Stomach (tissue), 9 donors: ENCODE measurements around the gene RAB36. TPM values are rescaled to one million over a fixed set of nuclear protein-coding genes. Genes with fewer than 3 reads are reported as not detected.

ENCODE experiments used
- DNase-seq, 2 donors: peaks; one replicate each; pipeline versions ENCODE4 v3.0.0 to v3.0.0-alpha.2; 2013 to 2019
- H3K27ac ChIP-seq, 5 donors: fragments of 200-600 bp in 4 of 5; sonication (generic) in 4 of 5; one replicate each; pipeline ENCODE4 v1.5.1; 2013 to 2019; ENCODE audit warnings: mild to moderate bottlenecking in 1 of 5, moderate library complexity in 1 of 5
- H3K27me3 ChIP-seq, 3 donors: fragments of 200-600 bp; sonication (generic); one replicate each; pipeline ENCODE4 v1.5.1; 2017 to 2019; ENCODE audit warnings: mixed run types in 1 of 3
- H3K36me3 ChIP-seq, 4 donors: fragments of 200-600 bp; sonication (generic); 1 replicate in 3 of 4; 2 replicates in 1 of 4; pipeline ENCODE4 v1.5.1; 2016 to 2019
- H3K4me1 ChIP-seq, 4 donors: fragments of 200-600 bp; sonication (generic); one replicate each; pipeline ENCODE4 v1.5.1; 2016 to 2019
- H3K4me3 ChIP-seq, 4 donors: fragments of 200-600 bp; sonication (generic) in 3 of 4; one replicate each; pipeline ENCODE4 v1.5.1; 2016 to 2019; ENCODE audit warnings: mild to moderate bottlenecking in 1 of 4
- H3K9me3 ChIP-seq, 4 donors: fragments of 200-600 bp; sonication (generic); one replicate each; pipeline ENCODE4 v1.5.1; 2016 to 2019
- EP300 ChIP-seq: sonication (generic); formaldehyde crosslinking; IDR thresholded peaks from one replicate; pipeline ENCODE4 v1.6.1; 2017; ENCODE audit warnings: antibody characterized with exemption
- POLR2A ChIP-seq, 4 donors: fragments of 450-650 bp; IDR thresholded peaks; one replicate each; pipeline ENCODE4 v1.6.1; 2016; ENCODE audit warnings: antibody characterized with exemption in 4 of 4, control low read depth in 2 of 4, mild to moderate bottlenecking in 1 of 4, moderate library complexity in 1 of 4
- POLR2AphosphoS5 ChIP-seq, 3 donors: sonication (generic); formaldehyde crosslinking; IDR thresholded peaks; one replicate each; pipeline ENCODE4 v1.6.1; 2016; ENCODE audit warnings: antibody characterized with exemption in 3 of 3
- WGBS, 5 donors: extraction: QIAGEN DNeasy Blood & Tissue Kit in 3 of 5; methylation state at CpG; one replicate each; pipeline versions ENCODE4 v1.1.5 to v1.1.7; 2013 to 2018; 5-methylcytosine and 5-hydroxymethylcytosine counted together
- intact Hi-C: fragments of 100-400 bp; cut with DNase I; formaldehyde crosslinking; loops from one replicate; pipeline ENCODE4 v1.15.1; 2023; ENCODE audit warnings: low total_unique reads
- polyA plus RNA-seq, 3 donors: library from polyadenylated mRNA; stranded (reverse); fragments of 200-250 nt; gene quantifications; one replicate each; pipeline ENCODE4 v1.2.3, GENCODE V29; 2013
- total RNA-seq, 5 donors: library from RNA; depleted of rRNA; stranded (reverse); fragments of >200 nt; gene quantifications; one replicate each; pipeline versions ENCODE4 v1.1.0 to v1.2.3, GENCODE V29; 2014 to 2016
- TF ChIP-seq, protein P1 (sequence below), 7 experiments: fragments of 450-650 bp in 4 of 7; fragments of 200-600 bp in 3 of 7; sonication (generic) in 3 of 7; IDR thresholded peaks; one replicate each; pipeline ENCODE4 v1.5.1; 2016 to 2019; ENCODE audit warnings: antibody characterized with exemption in 7 of 7, control low read depth in 2 of 7, mild to moderate bottlenecking in 1 of 7
- donor health status: healthy with polysubstance abuse.
- donor health status: Bipolar disorder and iron deficiency.
- donor health status: healthy.

The RAB36 gene
- total and polyA plus RNA-seq, 8 donors = 0.58 to 7.6 (median 1.6) TPM; not detected in 1

- TF ChIP-seq, protein P1, sequence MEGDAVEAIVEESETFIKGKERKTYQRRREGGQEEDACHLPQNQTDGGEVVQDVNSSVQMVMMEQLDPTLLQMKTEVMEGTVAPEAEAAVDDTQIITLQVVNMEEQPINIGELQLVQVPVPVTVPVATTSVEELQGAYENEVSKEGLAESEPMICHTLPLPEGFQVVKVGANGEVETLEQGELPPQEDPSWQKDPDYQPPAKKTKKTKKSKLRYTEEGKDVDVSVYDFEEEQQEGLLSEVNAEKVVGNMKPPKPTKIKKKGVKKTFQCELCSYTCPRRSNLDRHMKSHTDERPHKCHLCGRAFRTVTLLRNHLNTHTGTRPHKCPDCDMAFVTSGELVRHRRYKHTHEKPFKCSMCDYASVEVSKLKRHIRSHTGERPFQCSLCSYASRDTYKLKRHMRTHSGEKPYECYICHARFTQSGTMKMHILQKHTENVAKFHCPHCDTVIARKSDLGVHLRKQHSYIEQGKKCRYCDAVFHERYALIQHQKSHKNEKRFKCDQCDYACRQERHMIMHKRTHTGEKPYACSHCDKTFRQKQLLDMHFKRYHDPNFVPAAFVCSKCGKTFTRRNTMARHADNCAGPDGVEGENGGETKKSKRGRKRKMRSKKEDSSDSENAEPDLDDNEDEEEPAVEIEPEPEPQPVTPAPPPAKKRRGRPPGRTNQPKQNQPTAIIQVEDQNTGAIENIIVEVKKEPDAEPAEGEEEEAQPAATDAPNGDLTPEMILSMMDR (IDR thresholded peaks at IDR 0.05) = no peak
- TF ChIP-seq EP300 (no peak), POLR2A (IDR thresholded peaks at IDR 0.05) (no peak), POLR2AphosphoS5 (IDR thresholded peaks at IDR 0.05) (no peak)
- H3K27ac ChIP-seq = peak overlapping the region in 4 of 5 donors; percentile 11 to 65 (median 40)
- H3K4me3 ChIP-seq = no peak overlapping the region
- peaks cover 28 to 60% (median 44%) of the 10 kb centered on the region in 4 donors for H3K4me1 ChIP-seq
- DNase-seq = no peak
- 68 to 78% (median 75%) methylated on average over 7 of the region's 7 CpGs for WGBS, 5 donors
- intact Hi-C loops = no loop called here
- H3K9me3 ChIP-seq = no peaks in the 10 kb centered on the region
- H3K36me3 ChIP-seq = peaks cover 0 to 24% (median 11%) of the 10 kb centered on the region in 4 donors
- no peaks in the 10 kb centered on the region for H3K27me3 ChIP-seq
Observed at GRCh38 chr22:23203452-23204124, 58.3 kb downstream of the RAB36 start.

GRCh38 chr22:23204125-23204488, 58.8 kb downstream of the RAB36 start:
- no peak for DNase-seq
- WGBS, 5 donors = 81 to 94% (median 88%) methylated on average over 11 of the region's 11 CpGs
- Histone ChIP-seq H3K4me1 (peaks cover 28 to 54% (median 42%) of the 10 kb centered on the region in 4 donors), H3K9me3 (no peaks in the 10 kb centered on the region), H3K4me3 (no peak overlapping the region), H3K36me3 (peaks cover 0 to 23% (median 11%) of the 10 kb centered on the region in 4 donors), H3K27ac (peak overlapping the region in 4 of 5 donors; percentile 29 to 65 (median 48)), H3K27me3 (no peaks in the 10 kb centered on the region)
- TF ChIP-seq POLR2AphosphoS5 (IDR thresholded peaks at IDR 0.05) = no peak
- TF ChIP-seq, protein P1 (IDR thresholded peaks at IDR 0.05) = no peak
- TF ChIP-seq EP300 = no peak
- TF ChIP-seq POLR2A (IDR thresholded peaks at IDR 0.05) = no peak
- intact Hi-C loops = no loop called here

DNA sequence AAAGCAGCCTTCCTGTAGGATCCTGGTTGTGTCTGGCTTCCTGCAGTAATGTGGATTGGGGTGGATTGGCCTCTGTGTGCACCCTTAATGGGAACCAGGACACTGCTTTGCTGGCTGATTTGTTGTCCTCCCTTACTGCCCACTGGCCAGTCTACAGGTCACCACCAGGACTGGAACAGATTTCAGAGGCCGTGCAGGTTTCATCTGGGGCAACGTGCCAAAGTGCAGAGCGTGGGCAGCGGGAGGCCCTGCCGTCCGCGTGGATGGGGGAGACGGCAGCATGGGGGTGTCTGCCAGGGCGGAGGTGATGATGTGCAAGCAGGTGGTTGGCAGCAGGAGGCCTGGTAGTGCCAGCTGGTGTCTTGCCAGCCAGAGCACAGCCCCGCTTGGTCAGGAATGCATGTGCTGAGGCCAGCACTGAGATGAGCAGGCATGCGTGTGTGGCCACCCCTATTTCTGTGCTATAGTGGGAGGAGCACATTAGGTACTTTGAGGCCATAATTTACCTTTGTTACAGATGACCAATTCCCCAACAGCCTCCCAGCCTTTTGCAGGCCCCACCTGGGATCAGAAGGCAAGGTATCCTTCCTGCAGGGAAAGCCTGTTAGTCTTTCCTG, 59.4 kb downstream of the RAB36 start:
- H3K9me3 ChIP-seq = no peaks in the 10 kb centered on the region
- no peak overlapping the region for H3K4me3 ChIP-seq
- peaks cover 0 to 17% (median 9%) of the 10 kb centered on the region in 4 donors for H3K36me3 ChIP-seq
- peak overlapping the region in 4 of 5 donors; percentile 29 to 65 (median 48) for H3K27ac ChIP-seq
- 30 to 51% (median 33%) methylated on average over 10 to 11 of the region's 11 CpGs for WGBS, 5 donors
- intact Hi-C loops = no loop called here
- no peaks in the 10 kb centered on the region for H3K27me3 ChIP-seq
- TF ChIP-seq EP300 (no peak), POLR2AphosphoS5 (IDR thresholded peaks at IDR 0.05) (no peak), POLR2A (IDR thresholded peaks at IDR 0.05) (no peak)
- TF ChIP-seq, protein P1 (IDR thresholded peaks at IDR 0.05) = no peak
- H3K4me1 ChIP-seq = peaks cover 28 to 49% (median 37%) of the 10 kb centered on the region in 4 donors
- DNase-seq = peak; percentile 74 to 77

DNA sequence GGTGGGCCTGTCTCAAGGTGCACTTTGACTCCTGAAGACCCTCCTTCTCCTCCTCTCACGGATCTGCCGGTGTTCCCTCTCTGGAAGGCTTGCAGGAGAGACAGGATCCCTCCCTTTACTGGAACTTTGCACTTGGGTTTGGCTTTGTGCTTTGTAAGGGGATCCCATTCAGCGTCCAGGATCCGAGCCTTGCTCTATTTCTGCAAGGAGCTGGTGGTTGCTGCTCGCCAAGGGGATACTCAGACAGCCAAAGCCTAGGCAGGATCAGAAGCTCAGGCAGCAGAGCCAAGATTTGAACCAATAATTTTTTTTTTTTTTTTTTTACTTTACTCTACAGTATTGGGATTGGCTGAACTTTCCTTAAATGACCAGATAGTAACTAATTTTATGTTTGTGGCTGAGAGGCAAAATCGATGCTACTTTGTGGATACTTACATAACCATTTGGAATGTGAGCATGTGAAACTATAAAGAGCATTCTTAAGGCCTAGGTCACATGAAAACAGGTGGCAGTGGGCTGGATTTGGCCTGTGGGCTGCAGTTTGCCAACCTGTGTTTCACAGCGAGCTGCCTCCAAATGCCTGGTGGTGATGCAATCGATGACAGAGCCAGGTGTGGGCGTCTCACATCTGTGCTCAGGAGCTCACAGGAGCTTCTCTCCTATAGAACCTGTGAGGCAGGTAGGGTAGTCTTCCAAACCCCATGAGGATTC, 60.2 kb downstream of the RAB36 start:
- H3K9me3 ChIP-seq = no peaks in the 10 kb centered on the region
- no peak overlapping the region for H3K4me3 ChIP-seq
- no peak for TF ChIP-seq EP300
- TF ChIP-seq, protein P1 (IDR thresholded peaks at IDR 0.05) = no peak
- no peak for TF ChIP-seq POLR2AphosphoS5 (IDR thresholded peaks at IDR 0.05)
- no peak for TF ChIP-seq POLR2A (IDR thresholded peaks at IDR 0.05)
- no peak for DNase-seq
- peaks cover 0 to 15% (median 9%) of the 10 kb centered on the region in 4 donors for H3K36me3 ChIP-seq
- intact Hi-C loops = no loop called here
- H3K27ac ChIP-seq = peak overlapping the region in 2 of 5 donors; percentile 51 to 65
- H3K27me3 ChIP-seq = no peaks in the 10 kb centered on the region
- WGBS, 5 donors = 65 to 88% (median 77%) methylated on average over 9 of the region's 9 CpGs
- H3K4me1 ChIP-seq = peaks cover 23 to 46% (median 33%) of the 10 kb centered on the region in 4 donors
